EL (cell line): Measurements from ENCODE around the gene NOTUM.
"Not testable (repeated sequence)": the region's sequence is repeated elsewhere in the genome, so short reads cannot be mapped to it uniquely, and the experiment has no call there.

Experiments used
- DNase-seq: peaks from one replicate; pipeline ENCODE4 v3.0.0-alpha.2; 2016

NOTUM gene

DNA sequence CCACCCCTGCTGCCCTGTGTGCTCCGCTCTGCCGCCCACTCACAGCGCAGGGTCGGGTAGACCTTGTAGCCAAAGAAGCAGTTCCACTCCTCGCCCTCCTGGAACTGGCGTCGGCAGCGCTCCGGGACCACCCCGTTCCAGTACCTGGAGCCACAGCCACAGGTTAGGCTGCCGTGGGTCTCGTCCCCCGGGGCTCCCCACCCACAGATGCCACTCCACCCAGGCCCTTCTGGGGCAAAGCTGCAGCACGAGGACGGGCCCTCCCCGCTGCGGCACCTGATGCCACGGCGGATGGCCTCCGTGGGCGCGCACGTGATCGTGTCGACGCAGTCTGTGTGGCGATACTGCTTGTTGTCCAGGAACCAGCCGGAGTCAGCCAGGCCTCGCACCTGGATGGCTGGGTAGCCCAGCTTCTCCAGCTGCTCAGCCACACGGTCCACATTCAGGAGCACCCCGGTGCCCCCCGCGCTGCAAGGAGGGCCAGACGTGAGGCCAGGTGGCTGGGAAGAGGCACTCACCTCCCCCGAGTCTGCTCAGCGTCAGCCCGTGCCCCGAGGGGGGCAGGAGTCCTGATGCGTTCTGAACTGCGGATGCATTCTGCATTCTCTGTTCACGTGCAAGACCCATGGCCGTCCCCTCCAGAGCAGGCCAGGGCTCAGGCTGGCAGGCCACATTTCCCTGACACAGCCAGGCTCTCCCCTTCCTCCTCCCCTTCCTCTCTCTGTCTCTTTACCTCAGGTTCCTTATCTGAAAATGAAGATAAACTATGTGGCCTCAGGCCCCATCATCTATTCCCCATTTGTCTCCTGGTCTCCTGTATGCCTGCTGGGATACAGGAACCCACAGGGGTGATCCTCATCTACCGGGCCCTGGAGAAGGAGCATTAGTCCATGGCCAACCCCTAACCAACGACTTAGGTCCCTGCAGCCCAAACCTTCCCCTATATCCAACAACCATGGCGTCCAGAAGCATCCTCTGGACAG is 4.1 kb downstream of the NOTUM start:
- DNase-seq: no peak

DNA sequence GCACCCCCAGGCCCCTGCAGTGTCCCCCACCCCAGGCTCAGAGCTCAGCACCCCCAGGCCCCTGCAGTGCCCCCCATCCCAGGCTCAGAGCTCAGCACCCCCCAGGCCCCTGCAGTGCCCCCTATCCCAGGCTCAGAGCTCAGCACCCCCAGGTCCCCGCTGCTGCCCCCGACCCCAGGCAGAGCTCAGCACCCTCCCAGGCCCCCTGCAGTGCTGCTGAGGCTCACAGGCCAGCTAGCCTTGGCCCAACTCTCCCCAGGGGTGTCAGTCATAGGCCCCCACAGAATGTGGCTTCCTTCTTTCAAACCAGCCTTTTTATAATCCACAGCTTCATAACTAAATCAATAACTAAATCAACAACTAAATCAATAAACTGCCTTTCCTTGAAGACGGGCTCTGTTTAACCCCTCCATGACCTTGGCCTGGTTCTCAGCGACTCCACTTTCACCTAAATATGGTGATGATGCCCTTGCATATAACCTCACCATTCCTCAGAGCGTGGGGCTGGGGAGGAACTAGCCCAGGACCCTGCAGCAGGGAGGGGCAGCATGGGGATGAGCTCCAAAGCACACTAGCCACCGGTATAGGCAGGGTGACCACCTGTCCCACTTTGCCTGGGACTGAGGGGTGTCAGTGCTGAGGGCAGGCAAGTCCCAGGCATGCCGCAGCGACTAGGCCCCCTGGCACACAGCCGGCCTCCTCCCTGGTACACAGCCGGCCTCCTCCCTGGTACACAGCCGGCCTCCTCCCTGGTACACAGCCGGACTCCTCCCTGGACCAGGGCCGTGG is 5.0 kb downstream of the NOTUM start:
- DNase-seq: no peak

DNA sequence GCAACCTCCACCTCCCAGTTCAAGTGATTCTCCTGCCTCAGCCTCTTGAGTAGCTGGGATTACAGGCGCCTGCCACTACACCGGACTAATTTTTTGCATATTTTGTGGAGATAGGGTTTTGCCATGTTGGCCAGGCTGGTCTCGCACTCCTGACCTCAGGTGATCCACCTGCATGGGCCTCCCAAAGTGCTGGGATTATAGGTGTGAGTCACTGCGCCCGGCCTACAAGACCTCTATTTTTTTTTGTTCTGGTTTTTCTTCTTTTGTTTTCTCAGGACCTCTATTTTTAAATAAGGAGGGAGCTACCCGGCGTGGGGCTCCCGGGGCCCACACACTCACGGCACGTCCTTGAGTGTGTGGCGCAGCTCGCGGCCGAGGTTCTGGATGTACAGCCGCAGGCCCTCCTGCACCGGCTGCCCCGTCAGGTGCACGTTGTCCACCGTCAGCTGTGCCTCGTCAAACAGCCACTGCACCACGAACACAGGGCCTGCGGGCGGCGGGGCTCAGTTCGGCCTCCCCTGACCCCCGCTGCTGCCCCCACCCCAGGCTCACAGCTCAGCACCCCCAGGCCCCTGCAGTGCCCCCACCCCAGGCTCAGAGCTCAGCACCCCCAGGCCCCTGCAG is 5.8 kb downstream of the NOTUM start:
- no peak for DNase-seq

DNA sequence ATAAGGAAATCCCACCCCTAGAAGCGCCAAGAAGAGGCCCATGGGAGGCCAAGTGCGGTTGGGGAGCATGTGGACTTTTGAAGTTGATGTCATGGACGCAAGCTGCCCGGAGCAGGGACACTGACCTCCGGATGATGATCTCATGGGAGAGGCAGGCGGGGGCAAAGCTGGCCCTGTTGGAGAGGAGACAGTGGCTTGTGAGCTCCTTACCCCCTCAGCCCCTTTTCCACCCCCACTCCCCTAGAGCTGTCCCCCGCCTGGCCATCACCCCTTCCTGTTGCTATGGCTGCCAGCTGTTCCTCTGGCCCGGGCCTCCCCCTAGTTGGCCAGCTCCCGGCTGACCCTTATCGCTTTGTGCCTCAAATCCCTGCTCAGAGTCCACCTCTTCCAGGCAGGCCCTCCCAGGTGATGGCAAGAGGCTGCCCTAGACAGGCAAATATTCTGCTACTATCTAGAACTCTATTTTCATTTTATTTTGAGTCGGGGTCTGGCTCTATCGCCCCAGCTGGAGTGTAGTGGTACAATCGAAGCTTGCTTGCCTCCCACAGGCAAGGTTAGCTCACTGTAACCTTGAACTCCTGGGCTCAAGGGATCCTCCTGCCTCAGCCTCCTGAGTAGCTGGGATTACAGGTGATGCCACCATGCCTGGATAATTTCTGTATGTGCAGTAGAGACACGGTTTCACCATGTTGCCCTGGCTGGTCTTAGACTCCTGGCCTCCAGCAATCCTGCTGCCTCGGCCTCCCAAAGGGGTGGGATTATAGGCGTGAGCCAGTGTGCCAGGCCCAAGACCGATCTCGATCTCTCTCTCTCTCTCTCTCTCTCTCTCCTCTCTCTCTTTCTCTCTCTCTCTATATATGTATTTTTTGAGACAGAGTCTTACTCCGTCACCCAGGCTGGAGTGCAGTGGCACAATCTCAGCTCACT is 6.6 kb downstream of the NOTUM start:
- DNase-seq: peak; percentile 39

DNA sequence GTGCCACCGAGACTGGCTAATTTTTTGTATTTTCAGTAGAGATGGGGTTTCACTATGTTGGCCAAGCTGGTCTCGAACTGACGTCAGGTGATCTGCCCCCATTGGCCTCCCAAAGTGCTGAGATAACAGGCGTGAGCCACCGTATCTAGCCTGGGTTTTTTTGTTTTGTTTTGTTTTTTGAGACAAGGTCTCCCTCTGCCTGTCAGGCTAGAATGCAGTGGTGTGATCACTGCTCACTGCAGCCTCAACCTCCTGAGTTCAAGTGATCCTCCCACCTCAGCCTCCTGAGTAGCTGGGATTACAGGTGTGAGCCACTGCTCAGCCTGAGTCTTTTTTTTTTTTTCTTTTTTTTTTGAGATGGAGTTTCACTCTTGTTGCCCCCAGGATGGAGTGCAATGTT is 7.5 kb downstream of the NOTUM start:
- not testable (repeated sequence) for DNase-seq

- DNase-seq: no peak
Measured at GRCh38 chr17:81952792-81953228, 8.2 kb downstream of the NOTUM start.

DNA sequence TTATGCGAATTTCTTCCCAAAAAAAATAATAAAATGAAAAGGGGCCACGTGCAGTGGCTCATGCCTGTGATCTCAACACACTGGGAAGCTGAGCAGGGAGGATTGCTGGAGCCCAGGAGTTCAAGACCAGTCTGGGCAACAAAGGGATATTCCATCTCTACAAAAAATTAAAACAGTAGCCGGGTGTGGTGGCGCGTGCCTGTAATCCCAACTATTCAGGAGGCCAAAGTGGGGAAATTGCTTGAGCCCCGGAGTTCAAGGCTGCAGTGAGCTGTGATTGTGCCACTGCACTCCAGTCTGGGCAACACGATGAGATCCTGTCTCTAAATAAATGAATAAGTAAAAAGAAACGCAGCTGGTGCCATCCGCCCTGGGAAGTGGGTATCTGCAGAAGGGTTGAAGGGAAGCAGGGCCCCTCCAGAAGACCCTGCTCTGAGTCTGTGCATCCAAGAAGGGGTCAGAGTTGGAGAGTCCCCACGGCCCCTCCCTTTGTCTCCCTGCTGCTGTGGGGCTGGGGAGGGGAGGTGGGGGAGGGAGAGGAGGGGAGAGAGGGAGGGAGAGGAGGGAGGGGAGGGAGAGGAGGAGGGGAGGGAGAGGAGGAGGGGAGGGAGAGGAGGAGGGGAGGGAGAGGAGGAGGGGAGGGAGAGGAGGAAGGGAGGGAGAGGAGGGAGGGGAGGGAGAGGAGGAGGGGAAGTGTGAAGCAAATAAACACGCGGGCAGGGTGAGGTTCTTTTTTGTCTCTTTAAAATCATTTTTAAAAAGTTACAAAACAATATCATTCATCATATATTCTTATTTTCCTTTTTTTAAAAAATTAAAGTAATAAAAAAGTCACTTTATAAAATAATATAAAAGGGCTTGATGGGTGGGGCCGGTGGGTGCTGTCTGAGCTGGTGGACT is 9.0 kb downstream of the NOTUM start:
- DNase-seq: no peak

DNA sequence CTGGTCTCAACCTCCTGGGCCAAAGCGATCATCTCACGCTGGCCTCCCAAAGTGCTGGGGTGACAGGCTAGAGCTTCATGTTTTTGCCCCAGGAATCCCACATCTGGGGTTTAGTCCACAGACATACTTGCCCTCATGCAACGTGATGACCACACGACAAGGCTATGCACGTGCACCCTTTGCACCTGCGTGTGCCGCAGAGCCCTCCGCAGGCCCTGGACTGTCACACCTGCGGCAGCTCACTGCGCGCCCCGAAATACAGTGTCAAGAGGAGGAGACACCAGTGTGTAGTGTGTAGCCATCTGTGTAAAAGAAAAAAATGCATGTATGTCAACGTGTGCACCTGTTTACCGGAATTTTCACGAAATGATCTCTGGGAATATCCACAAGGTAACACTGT is 10.5 kb downstream of the NOTUM start:
- DNase-seq: no peak

DNA sequence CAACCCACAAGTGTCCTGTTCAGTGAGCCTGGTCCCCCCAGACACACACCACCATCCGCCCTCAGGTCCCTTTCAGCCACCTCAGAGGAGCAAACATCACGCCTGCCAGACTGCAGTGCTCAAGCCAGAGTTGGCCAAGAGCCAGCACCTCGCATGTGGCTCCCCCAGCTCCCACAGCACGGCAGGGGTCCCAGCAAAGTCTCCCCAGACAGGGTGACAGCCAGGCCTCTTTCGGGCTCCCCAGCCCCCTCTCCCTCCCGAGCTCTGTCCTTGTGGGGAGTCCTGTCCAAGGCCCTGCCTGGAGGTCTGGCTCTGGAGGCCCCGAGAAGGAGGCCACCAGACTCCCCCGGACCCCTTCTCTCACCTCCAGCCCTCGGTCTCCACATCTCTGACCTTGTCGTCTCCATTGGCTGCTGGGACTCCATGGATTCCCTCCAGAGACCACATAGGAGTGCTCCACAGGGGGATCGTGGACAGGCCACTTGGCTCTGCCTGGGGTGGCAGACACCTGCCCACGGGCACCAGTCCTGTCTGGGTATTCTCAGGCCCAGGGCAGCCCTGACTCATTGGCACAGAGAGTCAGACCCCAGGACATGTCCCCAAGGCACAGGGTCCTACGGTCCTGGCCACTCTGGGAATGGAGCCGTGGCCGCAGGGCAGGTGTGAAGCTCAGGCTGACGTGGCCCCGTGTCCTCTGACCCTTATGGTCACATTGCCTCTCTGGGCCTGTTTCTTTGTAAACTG is 12.2 kb downstream of the NOTUM start:
- no peak for DNase-seq

DNA sequence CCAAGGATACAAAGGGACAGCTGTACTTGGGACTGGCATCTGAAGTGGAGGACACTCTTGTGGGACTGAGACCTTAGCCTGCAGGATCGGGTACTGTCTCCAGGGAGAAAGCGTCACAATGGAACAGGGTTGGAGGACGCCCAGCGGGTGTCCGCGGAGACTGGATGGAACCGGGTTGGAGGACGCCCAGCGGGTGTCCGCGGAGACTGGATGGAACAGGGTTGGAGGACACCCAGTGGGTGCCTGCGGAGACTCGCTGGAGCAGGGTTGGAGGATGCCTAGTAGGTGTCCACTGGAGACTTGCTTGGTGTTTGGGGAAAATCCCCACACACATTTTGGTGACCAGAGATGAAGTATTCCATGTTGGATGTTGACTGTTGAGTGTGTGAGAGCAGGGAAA is 13.8 kb downstream of the NOTUM start, which contains the start of gene MYADML2:
Gene MYADML2 (minus strand): TSS at position 45 of the 400 bp plus-strand sequence. CDS start 5,492 bp downstream, outside the sequence.
- no peak for DNase-seq

DNA sequence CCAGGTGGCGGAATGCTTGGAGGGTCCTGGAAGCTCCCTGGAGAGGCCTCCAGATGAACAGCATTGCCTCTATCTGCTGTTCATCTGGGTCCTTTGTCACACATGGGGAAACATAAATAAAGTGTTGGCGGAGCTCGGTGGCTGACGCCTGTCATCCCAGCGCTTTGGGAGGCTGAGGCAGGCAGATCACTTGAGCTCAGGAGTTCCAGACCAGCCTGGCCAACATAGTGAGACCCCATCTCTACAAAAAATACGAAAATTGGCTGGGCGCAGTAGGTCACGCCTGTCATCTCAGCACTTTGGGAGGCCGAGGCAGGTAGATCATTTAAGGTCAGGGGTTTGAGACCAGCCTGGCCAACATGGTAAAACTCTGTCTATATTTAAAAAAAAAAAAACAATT is 16.1 kb downstream of the NOTUM start:
- DNase-seq: no peak

GRCh38 chr17:81942167-81942553 is 18.8 kb downstream of the NOTUM start:
- DNase-seq: no peak

- DNase-seq: no peak
Measured at GRCh38 chr17:81941484-81942166, 19.4 kb downstream of the NOTUM start.

DNA sequence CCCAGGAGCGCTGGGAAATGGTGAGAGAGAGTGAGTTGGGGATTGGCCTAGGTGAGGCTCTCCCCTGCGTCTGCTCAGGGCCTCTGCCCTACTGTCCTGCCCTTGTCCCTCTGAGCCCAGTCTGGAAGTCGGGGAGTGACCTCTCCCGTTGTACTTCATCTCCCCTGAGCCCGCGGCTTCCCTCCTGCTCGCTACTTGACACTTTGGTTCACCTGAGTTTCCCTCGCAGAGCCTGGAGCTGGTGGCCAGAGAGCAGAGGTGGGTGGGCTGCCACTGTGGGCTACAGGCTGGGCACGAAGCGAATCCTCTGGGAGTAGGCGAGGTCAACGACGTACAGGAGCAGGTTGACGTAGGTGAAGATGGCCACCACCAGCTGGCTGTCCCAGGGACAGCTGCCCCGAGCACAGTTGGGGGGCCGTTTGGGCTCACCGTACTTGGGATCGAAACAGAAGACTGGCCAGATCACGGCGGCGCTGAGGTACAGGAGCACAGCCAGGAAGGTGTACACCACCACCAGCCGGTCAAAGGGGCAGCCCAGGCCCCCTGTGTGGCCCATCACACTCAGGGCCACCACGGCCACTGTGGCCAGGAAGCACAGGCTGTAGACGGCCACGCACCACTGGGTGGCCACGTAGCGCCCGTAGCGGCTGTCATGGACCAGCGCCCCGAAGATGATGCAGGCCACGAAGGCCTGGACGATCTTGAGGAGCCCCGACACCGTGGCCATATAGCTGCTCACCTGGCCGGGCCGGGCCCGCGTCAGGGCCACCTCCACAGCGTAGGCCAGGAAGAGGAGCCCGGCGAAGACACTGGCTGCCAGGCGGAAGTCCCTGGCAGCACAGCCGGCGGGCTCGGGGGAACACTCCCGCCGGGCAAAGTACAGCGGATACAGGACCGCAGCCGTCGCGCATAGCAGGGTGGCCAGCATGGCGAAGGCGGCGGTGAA is 20.2 kb downstream of the NOTUM start:
- no peak for DNase-seq

- DNase-seq: no peak
Measured at GRCh38 chr17:81939881-81940385, 21.1 kb downstream of the NOTUM start.

- no peak for DNase-seq
Measured at GRCh38 chr17:81939218-81939617, 21.8 kb downstream of the NOTUM start.

GRCh38 chr17:81935709-81936084 is 25.3 kb downstream of the NOTUM start:
- DNase-seq: no peak
